Left ventricle myocardium superior (tissue), 1 donor: ENCODE results near the gene ZNF609. TPM values are rescaled to one million over a fixed set of nuclear protein-coding genes. Genes with fewer than 3 reads are reported as not detected.

Experiments used
- ATAC-seq: fragments of 200-7000 bp; cut with Tn5 transposase; one replicate; pipeline ENCODE4 v1.9.1; 2020; ENCODE audit warnings: mild to moderate bottlenecking, moderate library complexity
- DNase-seq: peaks from one replicate; pipeline ENCODE4 v3.0.0-alpha.2; 2020
- intact Hi-C: fragments of 100-400 bp; cut with micrococcal nuclease; formaldehyde crosslinking; loops from one replicate; pipeline ENCODE4 v1.11.0; 2022
- total RNA-seq: library from RNA; stranded (reverse); fragmentation: NEBNext Ultra II Directional; extraction: Animal tissue kit (Norgen Biotek cat#: 25700); gene quantifications from one replicate; pipeline ENCODE4 v1.2.1, GENCODE V29; 2021
- donor health status: DM: no; HTN: yes; CAD: no; lungs with severe emphysema.

The ZNF609 gene
- total RNA-seq, 1 donor from 2014 or later, result 17.7 TPM

- ATAC-seq (peak; percentile 5), DNase-seq (no peak)
- intact Hi-C loops, result loop anchor here (10.0 kb wide), 1 partner anchor 172 kb away; no protein-coding TSS in a partner anchor
These were observed 271.9 kb downstream of the ZNF609 start for GRCh38 chr15:64732156-64732860.

Other genes with a start within 250 kb of the ZNF609 start
- gene CSNK1G1, start 104.4 kb upstream of the ZNF609 start, total RNA-seq, result 8.2 TPM
- 0.20 TPM for gene PCLAF, start 79.1 kb upstream of the ZNF609 start, total RNA-seq
- gene TRIP4, start 72.7 kb upstream of the ZNF609 start, total RNA-seq, result 11.9 TPM